Calu3 (cell line): ENCODE measurements around the gene BBS5. TPM values are rescaled to one million over a fixed set of nuclear protein-coding genes. Genes with fewer than 3 reads are reported as not detected.

Experiments
- BruUV-seq: library from RNA; stranded (reverse); fragments of 400-500 nt; replicated peaks from 2 replicates; lab custom pipeline; 2021; lab: Mats Ljungman, UMichigan
- CTCF ChIA-PET: fragments of 300-600 bp; sonication (Branson Sonifier 250); formaldehyde crosslinking; loops from one replicate; lab custom pipeline; 2022; ENCODE audit warnings: antibody characterized with exemption; lab: Charles Lee
- DNase-seq: peaks from one replicate; pipeline ENCODE4 v3.0.0; 2022
- H3K27ac Mint-ChIP-seq: one replicate; pipeline ENCODE4 v1.8.0; 2022; ENCODE audit warnings: mixed read lengths; ENCODE audit not compliant: unreplicated experiment
- H3K27me3 Mint-ChIP-seq: one replicate; pipeline ENCODE4 v1.8.0; 2022; ENCODE audit warnings: mixed read lengths; ENCODE audit not compliant: unreplicated experiment
- H3K36me3 Mint-ChIP-seq: one replicate; pipeline ENCODE4 v1.8.0; 2022; ENCODE audit warnings: mild to moderate bottlenecking, moderate library complexity, mixed read lengths; ENCODE audit not compliant: insufficient read depth, unreplicated experiment
- H3K4me1 Mint-ChIP-seq: one replicate; pipeline ENCODE4 v1.8.0; 2022; ENCODE audit warnings: mild to moderate bottlenecking, low read depth, mixed read lengths; ENCODE audit not compliant: unreplicated experiment
- H3K4me3 Mint-ChIP-seq: one replicate; pipeline ENCODE4 v1.8.0; 2022; ENCODE audit warnings: mild to moderate bottlenecking, low read depth, moderate library complexity, mixed read lengths; ENCODE audit not compliant: unreplicated experiment
- H3K9me3 Mint-ChIP-seq: one replicate; pipeline ENCODE4 v1.8.0; 2022; ENCODE audit warnings: low read depth, mixed read lengths; ENCODE audit not compliant: unreplicated experiment
- CTCF ChIP-seq: fragments of 200-600 bp; IDR thresholded peaks from one replicate; pipeline ENCODE4 v1.8.0; 2022; ENCODE audit warnings: antibody characterized with exemption; ENCODE audit not compliant: unreplicated experiment
- intact Hi-C: fragments of 100-400 bp; cut with micrococcal nuclease; formaldehyde crosslinking; loops from one replicate; pipeline ENCODE4 v1.10.0; 2022; ENCODE audit not compliant: unreplicated experiment
- total RNA-seq: library from RNA; stranded (reverse); gene quantifications from 2 replicates; pipeline ENCODE4 v1.2.3, GENCODE V29; 2022

Gene BBS5
- total RNA-seq, 1 experiment from 2014 or later = 3.3 TPM

- no peak for TF ChIP-seq CTCF
- Mint-ChIP-seq H3K36me3 (no peaks in the 10 kb centered on the region), H3K27me3 (no peaks in the 10 kb centered on the region), H3K27ac (no peak overlapping the region), H3K4me1 (no peaks in the 10 kb centered on the region), H3K9me3 (no peaks in the 10 kb centered on the region), H3K4me3 (no peak overlapping the region)
- DNase-seq = no peak
- CTCF ChIA-PET = no interaction called here
- BruUV-seq = no TSS peak
- intact Hi-C loops = no loop called here
Observed at GRCh38 chr2:169495310-169495928, 16.1 kb downstream of the BBS5 start.

GRCh38 chr2:169504651-169505050 is 25.4 kb downstream of the BBS5 start:
- H3K36me3 Mint-ChIP-seq = peaks cover 4% of the 10 kb centered on the region
- no TSS peak for BruUV-seq
- intact Hi-C loops = no loop called here
- no peak for DNase-seq
- H3K4me1 Mint-ChIP-seq = no peaks in the 10 kb centered on the region
- no peak for TF ChIP-seq CTCF
- no peaks in the 10 kb centered on the region for H3K9me3 Mint-ChIP-seq
- no peaks in the 10 kb centered on the region for H3K27me3 Mint-ChIP-seq
- H3K4me3 Mint-ChIP-seq = no peak overlapping the region
- CTCF ChIA-PET = no interaction called here
- H3K27ac Mint-ChIP-seq = no peak overlapping the region

GRCh38 chr2:169507698-169508097 is 28.4 kb downstream of the BBS5 start:
- CTCF ChIA-PET = interaction anchor here (1.0 kb wide), 1 partner anchor 29 kb away, joined by 3 read pairs; the partner anchor contains the start of gene BBS5
- Mint-ChIP-seq H3K4me1 (no peaks in the 10 kb centered on the region), H3K36me3 (peaks cover 4% of the 10 kb centered on the region), H3K27me3 (no peaks in the 10 kb centered on the region), H3K4me3 (no peak overlapping the region), H3K9me3 (no peaks in the 10 kb centered on the region), H3K27ac (no peak overlapping the region)
- no peak for TF ChIP-seq CTCF
- no TSS peak for BruUV-seq
- no peak for DNase-seq
- intact Hi-C loops = no loop called here

- DNase-seq = no peak
- peaks cover 4% of the 10 kb centered on the region for H3K36me3 Mint-ChIP-seq
- no peak within 1 kb of the TSS for H3K4me3 Mint-ChIP-seq
- no peaks in the 10 kb centered on the region for H3K9me3 Mint-ChIP-seq
- H3K27me3 Mint-ChIP-seq = no peaks in the 10 kb centered on the region
- BruUV-seq = no TSS peak
- CTCF ChIA-PET = interaction anchor here (0.5 to 0.8 kb wide), 3 partner anchors 12 to 24 kb away, joined by 3 to 4 read pairs (median 3); no protein-coding TSS in a partner anchor
- no peak for TF ChIP-seq CTCF
- no peaks in the 10 kb centered on the region for H3K4me1 Mint-ChIP-seq
- intact Hi-C loops = no loop called here
- H3K27ac Mint-ChIP-seq = no peak within 1 kb of the TSS
Observed at GRCh38 chr2:169509298-169509885, 30.1 kb downstream of the BBS5 start, which contains the start of gene KLHL41. KLHL41 (plus strand) TSS chr2:169509702; CDS start chr2:169509779, 77 bp downstream.
